HG03575 (cell line): ENCODE data around the gene LYZL1.
"Not testable (repeated sequence)": the region's sequence is repeated elsewhere in the genome, so short reads cannot be mapped to it uniquely, and the experiment has no call there.

ENCODE experiments used
- ATAC-seq: cut with Tn5 transposase; IDR thresholded peaks from one replicate; pipeline ENCODE4 v1.9.1; 2021; ENCODE audit not compliant: unreplicated experiment, insufficient number of reproducible peaks, low FRiP score; ENCODE audit errors: extremely low read depth

Gene LYZL1

DNA sequence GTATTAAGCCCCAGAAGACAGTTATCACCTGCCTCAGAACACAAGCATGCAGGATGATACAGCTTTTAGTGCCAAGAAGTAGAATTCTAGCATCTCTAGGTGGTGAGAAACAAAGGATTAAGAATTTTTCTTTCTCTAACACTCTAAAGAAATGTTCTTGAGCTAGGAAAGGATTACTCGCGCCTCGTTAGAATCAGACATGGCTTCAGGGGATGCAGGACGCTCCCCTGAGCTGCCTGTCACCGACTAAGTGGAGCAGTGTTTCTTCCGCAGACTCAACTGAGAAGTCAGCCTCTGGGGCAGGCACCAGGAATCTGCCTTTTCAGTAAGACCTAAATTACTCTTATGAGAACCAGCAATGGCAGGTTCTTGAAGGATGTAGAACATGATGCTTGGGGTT lies at the start of gene LYZL1:
LYZL1 (plus strand) TSS at position 165 of the 400 bp plus-strand sequence. CDS start 2,798 bp downstream, outside the sequence.
- ATAC-seq, result not testable (repeated sequence)

DNA sequence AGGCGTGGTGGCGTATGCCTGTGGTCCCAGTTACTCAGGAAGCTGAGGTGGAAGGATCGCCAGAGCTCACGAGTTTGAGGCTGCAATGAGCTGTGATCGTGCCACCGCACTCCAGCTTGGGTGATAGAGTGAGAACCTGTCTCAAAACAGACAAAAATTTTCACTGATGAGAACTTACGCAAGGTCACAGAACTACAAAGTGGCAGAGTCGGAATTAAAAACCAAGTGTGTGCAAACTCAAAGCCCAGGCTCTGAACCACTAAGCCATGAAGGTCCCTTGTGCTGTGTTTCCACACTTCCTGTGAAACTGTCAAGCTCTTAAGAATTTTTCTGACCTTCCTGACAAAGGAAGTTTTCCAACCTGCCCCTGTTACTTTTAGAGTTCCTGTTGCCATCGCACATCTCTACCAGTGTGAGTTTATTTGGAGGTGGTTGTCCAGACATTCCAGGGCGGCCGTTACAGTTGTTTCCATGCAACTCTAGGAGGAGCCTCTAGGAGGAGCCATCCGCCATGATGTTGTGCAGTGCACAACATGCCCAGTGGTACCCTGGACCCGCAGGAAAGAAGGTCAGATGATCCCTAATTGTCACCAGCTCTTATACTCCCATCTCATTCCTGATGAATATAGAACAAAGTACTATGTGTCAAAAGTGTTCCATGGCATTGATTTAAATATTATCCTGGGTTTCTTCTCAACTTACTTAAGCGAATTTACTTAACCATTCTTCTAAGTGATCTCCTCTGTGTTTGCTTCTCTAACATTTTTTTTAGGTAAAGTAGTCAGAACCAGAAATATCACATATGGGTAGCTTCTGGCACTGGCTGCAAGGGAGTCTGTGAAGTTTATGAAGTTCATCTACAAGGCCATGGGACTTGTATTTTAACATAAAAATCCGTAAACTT lies 49.0 kb upstream of the LYZL1 start:
- ATAC-seq, result no peak

DNA sequence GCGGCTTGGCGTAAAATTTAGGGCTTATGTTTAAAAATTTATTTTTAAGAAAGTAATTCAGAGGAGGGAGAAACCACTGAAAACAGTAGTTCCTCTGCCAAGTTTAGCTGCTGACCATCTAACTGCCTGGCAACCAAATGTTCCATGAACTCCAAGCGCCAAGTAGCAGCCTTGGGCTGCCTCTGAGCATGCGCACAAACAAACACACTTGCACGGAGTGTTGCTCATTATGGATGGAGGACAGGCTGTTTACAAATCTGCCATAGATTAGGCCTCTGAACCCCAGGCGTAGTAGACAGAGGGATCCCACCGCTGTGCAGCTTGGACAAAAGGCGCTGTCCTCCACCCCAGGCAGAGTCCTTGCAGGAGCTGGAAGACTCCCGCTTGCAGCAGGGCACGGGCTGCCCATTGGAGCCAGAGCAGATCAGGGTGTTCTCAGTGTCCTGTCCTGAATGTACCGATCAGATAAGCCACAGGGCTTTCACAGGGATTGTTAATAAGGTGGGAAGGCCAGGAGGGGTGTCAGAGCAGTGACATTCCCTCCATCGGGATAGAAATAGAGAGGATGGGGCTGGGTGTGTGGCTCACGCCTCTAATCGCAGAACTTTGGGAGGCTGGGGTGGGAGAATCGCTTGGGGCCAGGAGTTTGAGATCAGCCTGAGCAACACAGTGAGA lies 47.7 kb upstream of the LYZL1 start:
- ATAC-seq, result no peak

DNA sequence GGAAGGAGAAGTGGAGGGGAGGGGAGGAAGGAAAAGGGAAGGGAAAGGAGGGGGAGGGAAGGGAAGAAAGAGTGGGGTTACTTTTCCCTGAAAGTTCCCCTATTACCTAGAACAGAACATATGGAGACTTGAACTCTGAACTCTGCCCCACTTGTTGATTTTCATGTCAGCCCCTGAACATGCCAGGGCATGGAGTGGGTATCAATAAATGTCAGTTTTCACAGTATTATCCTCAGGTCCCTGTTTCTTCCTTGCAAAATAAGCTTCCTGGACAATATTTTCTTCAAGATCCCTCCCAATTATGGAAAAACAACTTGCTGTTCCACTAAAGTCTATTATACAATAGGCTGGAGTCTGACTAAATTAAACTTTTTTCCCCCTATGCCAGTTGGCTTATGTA lies 46.9 kb upstream of the LYZL1 start:
- ATAC-seq, result no peak

DNA sequence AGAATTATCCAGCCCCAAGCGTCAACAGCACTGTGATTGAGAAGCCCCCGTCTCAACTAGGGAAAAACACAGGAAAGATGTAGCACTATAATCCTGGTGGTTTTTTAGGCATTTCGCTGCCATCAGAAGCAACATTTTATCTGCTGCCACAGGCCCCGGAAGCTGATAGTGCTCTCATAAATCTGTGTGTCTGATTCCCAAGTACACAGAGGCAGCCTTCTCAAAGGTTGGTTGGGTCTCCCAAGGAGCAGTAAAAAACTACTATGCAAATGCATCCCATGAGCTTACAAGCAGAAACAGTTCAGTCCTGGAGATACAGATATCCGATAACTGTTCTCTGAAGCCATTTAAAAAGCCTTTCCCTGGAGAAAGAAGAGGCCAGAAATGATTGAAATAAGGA lies 45.8 kb upstream of the LYZL1 start:
- no peak for ATAC-seq

DNA sequence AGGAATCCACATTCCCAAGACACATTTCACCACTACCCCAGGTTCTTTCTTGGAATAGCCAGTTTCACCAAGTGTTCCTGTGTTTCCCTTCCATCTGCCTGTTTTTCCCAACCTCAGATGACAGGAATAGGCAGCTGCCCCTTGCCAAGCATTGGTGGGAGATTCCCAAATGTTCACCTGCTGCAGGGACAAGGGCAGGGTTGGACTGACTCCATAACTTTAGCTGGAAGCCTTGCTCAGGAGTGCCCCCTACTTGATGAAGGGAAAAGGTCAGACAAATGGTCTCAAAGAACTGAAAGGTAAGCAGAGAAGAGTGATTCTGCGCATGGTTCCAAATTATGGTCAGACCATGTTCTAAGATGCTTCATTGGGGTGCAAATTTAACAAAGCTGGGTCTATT lies 45.1 kb upstream of the LYZL1 start:
- no peak for ATAC-seq

DNA sequence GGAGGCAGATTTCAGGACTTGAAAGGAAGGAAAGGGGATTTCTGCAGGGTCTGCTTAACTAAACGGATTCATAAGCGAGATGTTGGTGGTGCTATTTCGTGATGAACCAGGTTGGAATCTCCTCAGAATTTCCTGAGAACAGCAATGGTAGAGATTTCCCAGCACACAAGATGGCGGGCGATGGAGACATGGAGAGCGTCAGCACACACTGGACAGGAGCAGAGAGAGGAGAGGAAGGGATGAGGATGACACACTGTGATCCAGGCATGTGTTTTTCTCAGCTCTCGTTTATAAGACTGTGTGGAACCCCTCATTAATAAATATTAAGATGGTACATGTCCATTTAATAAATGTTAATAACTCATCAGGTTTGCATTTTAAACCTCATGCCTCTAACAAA lies 43.9 kb upstream of the LYZL1 start:
- no peak for ATAC-seq

DNA sequence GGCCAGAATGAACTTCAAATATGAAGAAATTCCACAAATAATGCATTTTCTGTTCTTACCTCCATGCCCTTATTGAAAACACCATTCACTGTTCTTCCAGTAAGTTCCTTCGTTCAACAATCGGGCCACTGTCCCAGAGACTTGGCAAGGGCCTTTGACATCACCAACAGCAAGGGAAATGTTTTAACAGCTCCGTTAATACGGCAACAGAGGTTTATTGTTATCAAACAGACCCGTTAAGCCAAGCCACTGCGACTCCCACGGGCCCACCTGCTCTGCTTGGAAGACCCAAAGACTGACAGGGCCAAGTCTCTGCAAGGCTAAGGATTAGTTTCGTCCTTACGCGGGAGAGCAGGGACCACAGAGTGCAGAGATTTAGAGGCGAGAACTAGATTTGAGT lies 43.4 kb upstream of the LYZL1 start:
- ATAC-seq, result no peak

DNA sequence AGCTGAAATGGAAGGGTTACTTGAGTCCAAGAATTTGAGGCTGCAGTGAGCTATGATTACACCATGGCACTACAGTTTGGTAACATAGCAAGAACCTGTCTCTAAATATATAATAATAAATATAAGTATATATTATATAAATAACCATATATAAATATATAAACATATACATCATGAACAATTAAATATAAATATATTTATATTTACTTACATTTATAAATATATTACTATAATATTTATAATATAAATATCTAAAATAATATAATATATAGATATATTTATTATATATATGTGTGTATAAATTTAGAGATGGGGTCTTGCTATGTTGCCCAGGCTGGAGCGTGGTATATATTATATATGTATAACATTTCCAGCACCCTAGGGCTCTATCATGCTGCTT lies 42.4 kb upstream of the LYZL1 start:
- no peak for ATAC-seq

DNA sequence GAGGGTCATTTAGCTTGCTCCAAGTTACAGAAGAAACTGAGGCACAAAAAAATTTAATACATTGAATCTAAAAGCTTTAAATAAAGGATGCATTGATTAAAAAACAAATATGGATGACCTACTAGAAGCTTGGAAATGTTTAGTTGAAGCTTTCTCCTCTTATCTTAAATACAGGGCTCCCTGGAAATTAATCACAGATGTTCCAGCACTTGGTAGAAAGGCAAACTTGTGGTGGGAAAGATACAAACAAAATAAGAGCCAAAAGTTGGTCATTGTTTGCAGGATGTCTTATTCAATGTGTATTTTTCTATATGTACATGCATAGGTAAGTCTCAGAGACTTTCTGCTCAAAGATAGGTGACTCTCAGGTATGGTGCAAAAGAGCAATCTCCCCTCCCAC lies 40.7 kb upstream of the LYZL1 start:
- ATAC-seq, result no peak

DNA sequence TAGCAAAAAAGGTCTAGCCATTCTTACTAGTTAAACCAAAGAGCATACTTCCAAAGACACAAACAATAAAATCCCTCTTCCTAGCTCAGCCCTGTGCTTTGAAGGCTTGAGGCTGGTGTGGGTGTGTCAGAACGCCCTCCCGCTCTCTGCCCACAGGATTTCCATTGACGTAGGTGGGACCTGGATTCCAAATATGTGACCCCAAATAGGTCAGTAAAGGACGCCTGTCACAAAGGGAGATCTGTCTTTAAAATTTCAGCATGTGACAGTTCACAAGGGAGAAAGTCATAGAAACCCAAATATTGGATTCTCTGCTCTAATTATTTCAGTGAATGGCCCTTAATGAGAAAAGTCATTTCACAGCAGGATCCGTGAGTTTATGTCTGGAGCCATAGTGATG lies 39.9 kb upstream of the LYZL1 start:
- ATAC-seq, result no peak

DNA sequence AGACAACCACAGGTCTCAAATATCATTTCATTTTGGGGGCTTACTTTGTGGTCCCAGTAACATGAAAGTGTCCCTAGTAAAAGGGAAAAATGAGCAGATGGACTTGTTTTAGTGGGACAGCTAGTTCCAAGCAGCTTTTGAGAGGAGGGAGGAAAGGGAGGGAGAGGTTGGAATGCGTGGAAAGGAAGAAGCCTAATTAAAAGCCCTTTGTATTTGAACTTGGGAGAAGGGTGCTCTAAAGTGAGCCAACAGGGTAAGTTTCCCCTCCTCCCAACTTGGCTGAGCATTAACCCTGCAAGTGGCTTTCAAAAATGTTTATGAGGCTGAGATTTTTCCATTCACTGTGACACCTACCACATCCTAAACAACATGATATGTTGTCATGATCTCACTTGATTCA lies 38.8 kb upstream of the LYZL1 start:
- ATAC-seq, result no peak

DNA sequence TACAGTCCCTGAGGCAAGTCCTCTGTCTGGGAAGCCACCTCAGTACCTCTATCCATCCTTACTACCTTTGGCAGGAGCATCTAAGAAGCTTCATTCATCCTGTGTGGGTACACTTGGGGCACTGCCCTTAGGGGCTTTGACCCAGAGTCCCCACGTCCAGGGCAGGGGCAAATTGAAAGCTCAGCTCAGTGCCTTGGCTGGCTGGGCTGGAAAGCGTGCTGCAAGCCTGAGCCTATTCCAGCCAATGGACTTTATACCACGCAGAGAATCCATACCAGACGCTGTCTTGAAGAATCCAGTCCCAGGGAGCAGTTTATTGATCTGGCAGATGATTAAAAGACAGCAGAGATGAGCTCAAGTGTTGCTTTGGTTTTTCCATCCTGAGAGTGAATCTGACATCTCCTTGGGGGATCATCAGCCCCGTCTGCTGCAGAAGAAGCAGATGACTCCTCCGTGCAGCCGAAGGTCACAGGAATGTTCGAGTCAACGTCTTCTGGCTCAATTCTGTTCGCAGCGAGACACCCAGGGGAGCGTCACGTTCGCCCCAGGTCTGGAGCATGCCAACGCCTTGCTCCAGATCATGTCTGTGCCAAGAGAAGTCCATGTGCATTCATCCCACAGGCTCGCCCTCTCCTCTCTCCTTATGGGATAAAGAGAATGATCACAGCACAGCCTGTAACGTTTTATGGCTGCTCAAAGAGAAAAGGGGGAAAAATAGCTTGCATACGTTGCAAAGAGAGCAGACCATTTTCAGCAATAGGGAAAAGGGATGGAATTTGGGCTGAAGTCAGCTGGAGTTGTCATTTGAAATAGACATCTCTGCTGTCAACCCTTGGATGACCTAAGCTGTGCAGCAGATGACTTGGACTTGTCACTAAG lies 35.8 kb upstream of the LYZL1 start:
- ATAC-seq, result no peak

DNA sequence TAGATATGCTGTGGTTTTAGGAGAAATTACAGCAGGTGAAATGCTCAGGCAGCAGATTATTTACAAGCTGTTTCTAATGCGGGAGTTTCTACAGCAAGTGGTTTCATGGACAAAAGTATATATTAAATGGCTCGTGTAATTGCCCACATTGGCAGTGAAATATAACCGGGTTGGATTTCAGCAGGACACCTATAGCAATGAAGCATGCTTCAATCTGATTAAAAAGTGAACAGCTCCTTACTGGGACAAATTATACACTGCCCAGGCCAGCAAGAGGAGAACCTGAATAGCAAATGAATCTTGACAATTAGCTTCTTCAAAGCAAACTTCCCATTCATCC lies 35.2 kb upstream of the LYZL1 start:
- no peak for ATAC-seq

DNA sequence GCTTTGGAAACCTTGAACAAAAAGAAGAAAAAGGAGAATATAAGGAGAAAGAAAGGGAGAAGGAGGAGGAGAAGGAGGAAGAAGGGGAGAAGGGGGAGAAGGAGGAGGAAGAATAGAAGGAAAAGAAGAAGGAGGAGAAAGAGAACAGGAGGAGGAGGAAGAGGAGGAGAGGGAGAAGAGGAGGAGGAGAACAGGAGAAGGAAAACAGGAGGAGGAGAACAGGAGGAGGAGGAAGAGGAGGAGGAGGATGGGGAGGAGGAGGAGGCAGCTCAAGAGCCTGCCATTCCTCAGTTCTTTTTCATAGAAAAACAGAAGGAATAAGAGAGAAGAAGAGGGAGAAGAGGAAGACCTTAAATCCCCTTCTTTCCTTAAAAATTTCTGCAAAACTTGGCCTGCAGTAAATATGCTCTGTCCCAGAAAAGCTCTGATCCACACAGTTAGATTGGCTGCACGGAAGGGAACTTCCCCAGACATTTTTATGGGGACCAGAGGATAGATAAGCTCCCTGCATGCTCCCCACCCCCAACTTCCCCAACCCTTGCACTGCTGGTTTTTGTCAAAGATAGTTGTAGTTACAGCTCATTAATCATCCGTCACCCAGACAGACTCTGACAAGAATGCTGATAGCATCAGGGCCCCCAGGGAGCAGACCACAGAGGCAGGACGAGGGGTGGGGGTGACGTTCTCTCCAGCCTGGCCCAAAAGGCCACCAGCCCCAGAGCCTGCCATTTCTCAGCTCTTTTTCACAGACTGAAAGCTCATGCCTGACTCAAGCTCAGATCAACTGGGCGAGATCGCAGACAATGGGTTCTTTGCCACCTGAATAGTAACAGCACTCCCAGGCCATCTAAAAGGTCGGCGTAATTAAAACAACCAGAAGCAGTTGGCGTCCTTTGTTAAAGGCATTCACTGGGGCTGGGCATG lies 34.5 kb upstream of the LYZL1 start:
- ATAC-seq, result no peak

DNA sequence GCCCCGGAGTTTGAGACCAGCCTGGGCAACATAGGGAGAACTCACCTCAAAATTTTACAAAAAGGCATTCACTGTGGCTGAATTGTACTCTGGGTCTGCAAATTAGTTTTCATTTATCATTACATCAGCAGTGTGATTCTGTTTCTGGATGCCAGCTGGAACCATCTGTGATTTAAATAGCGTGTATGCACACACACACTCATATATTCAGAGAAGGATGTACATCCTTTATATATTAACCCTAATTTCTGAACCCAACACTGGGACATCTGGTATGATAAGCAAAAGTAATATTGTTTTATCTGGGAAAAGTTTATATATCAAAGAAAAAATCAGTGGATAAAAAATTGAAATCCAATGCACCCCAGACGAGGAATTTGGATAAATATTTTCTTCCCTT lies 33.8 kb upstream of the LYZL1 start:
- no peak for ATAC-seq

DNA sequence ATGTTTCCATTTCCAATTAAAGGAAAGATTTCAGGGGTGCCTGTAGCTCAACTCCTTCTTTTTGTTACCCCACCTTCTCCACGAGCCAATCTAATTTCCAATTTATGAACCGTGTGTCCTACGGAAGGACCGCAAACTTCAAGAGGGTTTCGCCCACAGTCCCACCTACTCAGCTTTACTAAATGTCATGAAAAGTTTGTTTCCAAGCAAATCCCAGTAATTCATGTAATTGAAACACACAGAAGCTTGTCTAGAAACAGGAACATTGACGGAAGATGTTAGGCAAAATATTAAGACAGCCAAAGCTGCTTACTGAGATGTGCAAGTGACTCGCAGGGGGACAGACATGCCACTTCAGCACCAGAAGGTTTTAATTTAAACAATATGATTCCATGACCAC lies 32.9 kb upstream of the LYZL1 start:
- ATAC-seq, result no peak

DNA sequence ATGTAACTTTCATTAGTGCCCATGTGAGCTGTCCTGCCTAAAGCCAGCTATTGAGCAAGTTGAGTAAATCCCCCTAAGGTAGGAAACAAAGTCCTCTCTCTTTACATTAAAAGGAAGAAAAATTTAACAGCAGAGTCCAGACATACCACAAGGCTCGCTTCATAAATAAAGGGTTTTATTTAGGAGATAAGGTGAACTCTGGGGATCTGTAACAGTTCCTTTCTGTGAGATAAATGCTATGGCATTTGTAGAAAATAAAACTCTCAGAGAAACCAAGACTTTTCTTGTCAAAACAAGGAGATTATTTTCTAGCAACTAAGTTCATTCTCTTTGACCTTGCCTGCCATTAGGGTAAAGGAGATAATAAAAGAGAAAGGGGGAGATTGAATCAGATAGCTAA lies 32.3 kb upstream of the LYZL1 start:
- no peak for ATAC-seq
